PC-3 (cell line): Measurements from ENCODE around the gene CR1. TPM values are rescaled to one million over a fixed set of nuclear protein-coding genes. Genes with fewer than 3 reads are reported as not detected.
"Not testable (repeated sequence)": the region's sequence is repeated elsewhere in the genome, so short reads cannot be mapped to it uniquely, and the experiment has no call there.

Experiments
- ATAC-seq: fragments of 200-7000 bp; cut with Tn5 transposase; 2 replicates; pipeline ENCODE4 v1.9.1; 2020; ENCODE audit warnings: mild to moderate bottlenecking, moderate library complexity
- BruUV-seq: library from RNA; stranded (reverse); fragments of 400-500 nt; replicated peaks from 2 replicates; lab custom pipeline; 2021; lab: Mats Ljungman, UMichigan
- CTCF ChIA-PET: fragments of 300-600 bp; sonication (Branson Sonifier 250); formaldehyde crosslinking; loops from one replicate; lab custom pipeline; 2022; ENCODE audit warnings: antibody characterized with exemption; lab: Charles Lee
- POLR2A ChIA-PET: fragments of 300-600 bp; sonication (Branson Sonifier 250); formaldehyde crosslinking; loops from one replicate; lab custom pipeline; 2022; ENCODE audit warnings: antibody characterized with exemption; ENCODE audit not compliant: unreplicated experiment; lab: Charles Lee
- DNase-seq: peaks from one replicate; pipeline ENCODE4 v3.0.0-alpha.2; 2015
- H2AFZ ChIP-seq: fragments of 300-600 bp; sonication (generic); 2 replicates; pipeline ENCODE4 v1.6.0; 2016; ENCODE audit warnings: antibody characterized with exemption, low read length
- H3F3A ChIP-seq: fragments of 300-600 bp; sonication (generic); one replicate; pipeline ENCODE4 v1.6.0; 2017; ENCODE audit warnings: antibody characterized with exemption, low read length, control low read depth, mild to moderate bottlenecking; ENCODE audit not compliant: unreplicated experiment
- H3K27ac ChIP-seq: fragments of 300-600 bp; sonication (generic); 2 replicates; pipeline ENCODE4 v1.5.1; 2016; ENCODE audit warnings: mild to moderate bottlenecking, low read length
- H3K27me3 ChIP-seq: fragments of 300-600 bp; sonication (generic); 2 replicates; pipeline ENCODE4 v1.6.1; 2016; ENCODE audit warnings: low read length, mixed read lengths
- H3K36me3 ChIP-seq: fragments of 300-600 bp; sonication (generic); 2 replicates; pipeline ENCODE4 v1.6.1; 2016; ENCODE audit warnings: low read depth, mixed run types, low read length, mixed read lengths
- H3K4me1 ChIP-seq: fragments of 300-600 bp; sonication (generic); 2 replicates; pipeline ENCODE4 v1.5.1; 2016; ENCODE audit warnings: low read length; ENCODE audit not compliant: insufficient read depth
- H3K4me2 ChIP-seq: fragments of 300-600 bp; sonication (generic); 2 replicates; pipeline ENCODE4 v1.6.0; 2016; ENCODE audit warnings: low read length
- H3K4me3 ChIP-seq: fragments of 300-600 bp; sonication (generic); 2 replicates; pipeline ENCODE4 v1.5.1; 2016; ENCODE audit warnings: mild to moderate bottlenecking, low read length, mixed read lengths
- H3K79me2 ChIP-seq: fragments of 300-600 bp; sonication (generic); 2 replicates; pipeline ENCODE4 v1.6.1; 2017; ENCODE audit warnings: low read length, mixed read lengths
- H3K9ac ChIP-seq: fragments of 300-600 bp; sonication (generic); 2 replicates; pipeline ENCODE4 v1.6.0; 2016; ENCODE audit warnings: mild to moderate bottlenecking, low read length
- H3K9me2 ChIP-seq: fragments of 300-600 bp; sonication (generic); replicated peaks from 2 replicates; pipeline ENCODE4 v1.6.1; 2016; ENCODE audit warnings: mixed run types, low read length, mixed read lengths
- H3K9me3 ChIP-seq: fragments of 300-600 bp; sonication (generic); 2 replicates; pipeline ENCODE4 v1.6.1; 2016; ENCODE audit warnings: low read length, mixed read lengths
- H4K20me1 ChIP-seq: fragments of 300-600 bp; sonication (generic); 2 replicates; pipeline ENCODE4 v1.6.1; 2016; ENCODE audit warnings: low read length, mixed read lengths
- CTCF ChIP-seq: fragments of 300-600 bp; sonication (generic); conservative IDR thresholded peaks from 2 replicates; pipeline ENCODE4 v1.5.1; 2017; ENCODE audit warnings: antibody characterized with exemption, low read depth, mild to moderate bottlenecking, low read length
- EZH2 ChIP-seq: fragments of 300-600 bp; sonication (generic); IDR thresholded peaks from one replicate; pipeline ENCODE4 v1.6.1; 2017; ENCODE audit warnings: antibody characterized with exemption, mild to moderate bottlenecking, low read length; ENCODE audit not compliant: unreplicated experiment
- EZH2phosphoT487 ChIP-seq: fragments of 300-600 bp; sonication (generic); IDR thresholded peaks from 2 replicates; pipeline ENCODE4 v1.6.1; 2018; ENCODE audit warnings: mild to moderate bottlenecking, antibody characterized with exemption, low read length, borderline replicate concordance
- intact Hi-C: fragments of 100-400 bp; cut with micrococcal nuclease; formaldehyde crosslinking; loops from 2 replicates; pipeline ENCODE4 v1.9.0; 2023
- total RNA-seq: library from RNA; depleted of rRNA; stranded (reverse); fragments of >200 nt; gene quantifications from 2 replicates; pipeline ENCODE4 v1.2.3, GENCODE V29; 2014; rRNA removed

The CR1 gene
- total RNA-seq, 1 experiment from 2014 or later: not detected

- H3K9ac ChIP-seq, H3K4me3 ChIP-seq, H3K27ac ChIP-seq, H3K9me2 ChIP-seq, H4K20me1 ChIP-seq, H3K4me1 ChIP-seq, ATAC-seq, H3K4me2 ChIP-seq, H3K9me3 ChIP-seq, H3K79me2 ChIP-seq, CTCF ChIA-PET, DNase-seq, BruUV-seq, H3F3A ChIP-seq, POLR2A ChIA-PET, H2AFZ ChIP-seq, H3K36me3 ChIP-seq, intact Hi-C loops: not testable (repeated sequence)
- H3K27me3 ChIP-seq: peaks cover 56% of the 10 kb centered on the region
Measured at GRCh38 chr1:207682872-207683434, 187.0 kb downstream of the CR1 start.

- H3K27ac ChIP-seq, H3K36me3 ChIP-seq, DNase-seq, H3K4me3 ChIP-seq, BruUV-seq, H4K20me1 ChIP-seq, H3K9me2 ChIP-seq, H3K9ac ChIP-seq, H3K79me2 ChIP-seq, H3F3A ChIP-seq, H3K4me2 ChIP-seq, POLR2A ChIA-PET, H3K4me1 ChIP-seq, CTCF ChIA-PET, H3K9me3 ChIP-seq, intact Hi-C loops, H2AFZ ChIP-seq, ATAC-seq: not testable (repeated sequence)
- H3K27me3 ChIP-seq: peaks cover 49% of the 10 kb centered on the region
Measured at GRCh38 chr1:207690551-207690950, 194.6 kb downstream of the CR1 start.

GRCh38 chr1:207691010-207691409, 195.1 kb downstream of the CR1 start:
- H3K27me3 ChIP-seq: peaks cover 47% of the 10 kb centered on the region
- no peaks in the 10 kb centered on the region for H3F3A ChIP-seq
- no peak for DNase-seq
- H2AFZ ChIP-seq: no peak overlapping the region
- no peaks in the 10 kb centered on the region for H3K9me3 ChIP-seq
- ChIA-PET CTCF (no interaction called here), POLR2A (no interaction called here)
- H3K27ac ChIP-seq: no peak overlapping the region
- intact Hi-C loops: no loop called here
- no peaks in the 10 kb centered on the region for H3K79me2 ChIP-seq
- H3K36me3 ChIP-seq: no peaks in the 10 kb centered on the region
- no peak for ATAC-seq
- BruUV-seq: no TSS peak
- no peaks in the 10 kb centered on the region for H3K9me2 ChIP-seq
- H3K4me1 ChIP-seq: no peaks in the 10 kb centered on the region
- no peak overlapping the region for H3K4me3 ChIP-seq
- H3K9ac ChIP-seq: no peak overlapping the region
- H4K20me1 ChIP-seq: no peaks in the 10 kb centered on the region
- no peak overlapping the region for H3K4me2 ChIP-seq
- TF ChIP-seq EZH2 (no peak), EZH2phosphoT487 (no peak), CTCF (no peak)

Other genes with a start within 250 kb of the CR1 start
- gene CD55, start 174.5 kb upstream of the CR1 start, total RNA-seq: 101 and 108 TPM in 2 replicates
- gene CR2, start 41.8 kb upstream of the CR1 start, total RNA-seq: not detected in 2 replicates
- not detected in 2 replicates for gene CR1L, start 149.0 kb downstream of the CR1 start, total RNA-seq